ENCODE measurements around the gene TBC1D1.

DNA sequence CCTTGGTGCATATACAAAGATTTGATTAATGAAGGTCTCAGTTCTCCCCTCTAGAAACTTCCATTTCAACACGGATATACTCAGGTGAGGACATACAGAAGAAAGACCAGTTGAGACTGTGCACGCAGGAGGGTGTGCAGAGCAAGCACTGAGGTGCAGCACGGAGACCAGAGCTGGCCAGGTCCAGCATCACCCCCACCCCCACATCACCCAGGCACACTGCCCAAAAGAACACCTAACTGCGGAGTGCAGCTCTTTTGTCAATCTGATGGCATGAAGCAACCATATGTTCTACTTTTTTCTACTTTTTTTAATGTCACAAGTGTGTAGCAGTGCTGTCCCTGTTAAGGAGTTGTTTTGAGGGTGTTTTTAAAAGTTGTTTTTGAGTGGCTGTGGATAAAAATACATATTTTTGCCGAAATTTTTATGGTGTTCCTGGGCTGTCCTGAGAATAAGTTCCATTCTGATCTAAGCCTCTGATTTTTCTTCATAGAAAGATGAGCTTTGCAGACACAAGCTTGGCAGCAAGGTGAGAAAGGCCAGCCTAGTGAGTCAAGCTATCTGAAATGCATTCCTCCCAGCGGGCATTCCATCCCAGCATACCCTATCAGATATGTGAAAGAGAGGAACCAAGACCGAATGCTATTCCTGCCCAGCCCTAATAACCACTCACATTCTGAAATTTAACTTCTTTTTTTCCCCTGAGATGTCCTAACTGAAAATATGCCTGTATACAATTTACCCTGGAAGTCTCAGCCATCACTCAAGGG, 243.0 kb downstream of the TBC1D1 start:
- TF ChIP-seq, protein P1, sequence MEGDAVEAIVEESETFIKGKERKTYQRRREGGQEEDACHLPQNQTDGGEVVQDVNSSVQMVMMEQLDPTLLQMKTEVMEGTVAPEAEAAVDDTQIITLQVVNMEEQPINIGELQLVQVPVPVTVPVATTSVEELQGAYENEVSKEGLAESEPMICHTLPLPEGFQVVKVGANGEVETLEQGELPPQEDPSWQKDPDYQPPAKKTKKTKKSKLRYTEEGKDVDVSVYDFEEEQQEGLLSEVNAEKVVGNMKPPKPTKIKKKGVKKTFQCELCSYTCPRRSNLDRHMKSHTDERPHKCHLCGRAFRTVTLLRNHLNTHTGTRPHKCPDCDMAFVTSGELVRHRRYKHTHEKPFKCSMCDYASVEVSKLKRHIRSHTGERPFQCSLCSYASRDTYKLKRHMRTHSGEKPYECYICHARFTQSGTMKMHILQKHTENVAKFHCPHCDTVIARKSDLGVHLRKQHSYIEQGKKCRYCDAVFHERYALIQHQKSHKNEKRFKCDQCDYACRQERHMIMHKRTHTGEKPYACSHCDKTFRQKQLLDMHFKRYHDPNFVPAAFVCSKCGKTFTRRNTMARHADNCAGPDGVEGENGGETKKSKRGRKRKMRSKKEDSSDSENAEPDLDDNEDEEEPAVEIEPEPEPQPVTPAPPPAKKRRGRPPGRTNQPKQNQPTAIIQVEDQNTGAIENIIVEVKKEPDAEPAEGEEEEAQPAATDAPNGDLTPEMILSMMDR (IDR thresholded peaks at IDR 0.05 in 4 of 5, conservative IDR thresholded peaks at IDR 0.05 in 1 of 5) = no peak
- no peak for TF ChIP-seq POLR2A (IDR thresholded peaks at IDR 0.05)
